ENCODE measurements around the gene FAM168B.

FAM168B gene

GRCh38 chr2:131039535-131039907 lies 53.7 kb downstream of the FAM168B start:
- H3K23ac ChIP-seq (ENCODE audit: low read length): no peak overlapping the region
- H4K12ac ChIP-seq (ENCODE audit: low read depth, low read length): no peak overlapping the region
- no peak overlapping the region for H3K4me3 ChIP-seq (ENCODE audit: low read depth, low read length)
- no peak overlapping the region for H4K8ac ChIP-seq (ENCODE audit: low read depth, low read length)
- H2BK120ac ChIP-seq (ENCODE audit: insufficient read depth, low read length, poor library complexity): no peak overlapping the region
- H3K4ac ChIP-seq (ENCODE audit: low read depth, low read length): no peak overlapping the region
- H3K79me2 ChIP-seq (ENCODE audit: control insufficient read depth, insufficient read depth, low read length, poor library complexity): no peaks in the 10 kb centered on the region
- no peak overlapping the region for H2AK5ac ChIP-seq (ENCODE audit: low read length)
- H3K14ac ChIP-seq (ENCODE audit: low read length): no peak overlapping the region
- no peak overlapping the region for H3K4me2 ChIP-seq (ENCODE audit: low read length)
- no peak overlapping the region for H2AFZ ChIP-seq (ENCODE audit: insufficient read depth, low read length, poor library complexity)
- WGBS (ENCODE audit: extremely low coverage, insufficient coverage, insufficient read length): no CpG with 5 or more reads among the region's 23 CpGs
- peaks cover 9 to 19% of the 10 kb centered on the region in 2 experiments for H3K4me1 ChIP-seq (ENCODE audit: control insufficient read depth in 1 of 2, insufficient read depth in 2 of 2, low read length in 2 of 2)
- no peaks in the 10 kb centered on the region for H3K27me3 ChIP-seq (ENCODE audit: insufficient read depth, low read length)
- no peak overlapping the region for H4K91ac ChIP-seq (ENCODE audit: low read depth, low read length)
- H2BK12ac ChIP-seq (ENCODE audit: low read length): no peak overlapping the region
- H3K9me3 ChIP-seq (ENCODE audit: insufficient read depth, low read depth, low read length): peaks cover 3% of the 10 kb centered on the region
- H3K9ac ChIP-seq (ENCODE audit: low read length): no peak overlapping the region
- H3K27ac ChIP-seq (ENCODE audit: low read depth, low read length): no peak overlapping the region
- peaks cover 0 to 2% of the 10 kb centered on the region in 2 experiments for H3K36me3 ChIP-seq (ENCODE audit: control insufficient read depth in 1 of 2, insufficient read depth in 2 of 2, low read length in 2 of 2)
- H3K79me1 ChIP-seq (ENCODE audit: low read length): peaks cover 2% of the 10 kb centered on the region
- H2BK5ac ChIP-seq (ENCODE audit: low read depth, low read length, poor library complexity): no peak overlapping the region
- DNase-seq: no peak
- no peak overlapping the region for H3K18ac ChIP-seq (ENCODE audit: low read length)

- no peak overlapping the region for H2BK5ac ChIP-seq (ENCODE audit: low read depth, low read length, poor library complexity)
- H2AK5ac ChIP-seq (ENCODE audit: low read length): no peak overlapping the region
- no peak overlapping the region for H2BK120ac ChIP-seq (ENCODE audit: insufficient read depth, low read length, poor library complexity)
- no peaks in the 10 kb centered on the region for H3K79me2 ChIP-seq (ENCODE audit: control insufficient read depth, insufficient read depth, low read length, poor library complexity)
- no peaks in the 10 kb centered on the region for H3K27me3 ChIP-seq (ENCODE audit: insufficient read depth, low read length)
- H3K79me1 ChIP-seq (ENCODE audit: low read length): peaks cover 2% of the 10 kb centered on the region
- H2BK12ac ChIP-seq (ENCODE audit: low read length): no peak overlapping the region
- H4K8ac ChIP-seq (ENCODE audit: low read depth, low read length): no peak overlapping the region
- H3K23ac ChIP-seq (ENCODE audit: low read length): no peak overlapping the region
- H3K9ac ChIP-seq (ENCODE audit: low read length): no peak overlapping the region
- H3K27ac ChIP-seq (ENCODE audit: low read depth, low read length): no peak overlapping the region
- H4K91ac ChIP-seq (ENCODE audit: low read depth, low read length): no peak overlapping the region
- H3K4ac ChIP-seq (ENCODE audit: low read depth, low read length): no peak overlapping the region
- DNase-seq: no peak
- no peak overlapping the region for H4K12ac ChIP-seq (ENCODE audit: low read depth, low read length)
- H3K14ac ChIP-seq (ENCODE audit: low read length): no peak overlapping the region
- no peak overlapping the region for H3K18ac ChIP-seq (ENCODE audit: low read length)
- H3K36me3 ChIP-seq (ENCODE audit: control insufficient read depth in 1 of 2, insufficient read depth in 2 of 2, low read length in 2 of 2): peaks cover 0 to 2% of the 10 kb centered on the region in 2 experiments
- H2AFZ ChIP-seq (ENCODE audit: insufficient read depth, low read length, poor library complexity): no peak overlapping the region
- H3K4me2 ChIP-seq (ENCODE audit: low read length): no peak overlapping the region
- peaks cover 2% of the 10 kb centered on the region for H3K9me3 ChIP-seq (ENCODE audit: insufficient read depth, low read depth, low read length)
- no CpG with 5 or more reads among the region's 9 CpGs for WGBS (ENCODE audit: extremely low coverage, insufficient coverage, insufficient read length)
- peaks cover 12 to 21% of the 10 kb centered on the region in 2 experiments for H3K4me1 ChIP-seq (ENCODE audit: control insufficient read depth in 1 of 2, insufficient read depth in 2 of 2, low read length in 2 of 2)
- no peak overlapping the region for H3K4me3 ChIP-seq (ENCODE audit: low read depth, low read length)
These were observed 54.2 kb downstream of the FAM168B start for GRCh38 chr2:131039101-131039440.

DNA sequence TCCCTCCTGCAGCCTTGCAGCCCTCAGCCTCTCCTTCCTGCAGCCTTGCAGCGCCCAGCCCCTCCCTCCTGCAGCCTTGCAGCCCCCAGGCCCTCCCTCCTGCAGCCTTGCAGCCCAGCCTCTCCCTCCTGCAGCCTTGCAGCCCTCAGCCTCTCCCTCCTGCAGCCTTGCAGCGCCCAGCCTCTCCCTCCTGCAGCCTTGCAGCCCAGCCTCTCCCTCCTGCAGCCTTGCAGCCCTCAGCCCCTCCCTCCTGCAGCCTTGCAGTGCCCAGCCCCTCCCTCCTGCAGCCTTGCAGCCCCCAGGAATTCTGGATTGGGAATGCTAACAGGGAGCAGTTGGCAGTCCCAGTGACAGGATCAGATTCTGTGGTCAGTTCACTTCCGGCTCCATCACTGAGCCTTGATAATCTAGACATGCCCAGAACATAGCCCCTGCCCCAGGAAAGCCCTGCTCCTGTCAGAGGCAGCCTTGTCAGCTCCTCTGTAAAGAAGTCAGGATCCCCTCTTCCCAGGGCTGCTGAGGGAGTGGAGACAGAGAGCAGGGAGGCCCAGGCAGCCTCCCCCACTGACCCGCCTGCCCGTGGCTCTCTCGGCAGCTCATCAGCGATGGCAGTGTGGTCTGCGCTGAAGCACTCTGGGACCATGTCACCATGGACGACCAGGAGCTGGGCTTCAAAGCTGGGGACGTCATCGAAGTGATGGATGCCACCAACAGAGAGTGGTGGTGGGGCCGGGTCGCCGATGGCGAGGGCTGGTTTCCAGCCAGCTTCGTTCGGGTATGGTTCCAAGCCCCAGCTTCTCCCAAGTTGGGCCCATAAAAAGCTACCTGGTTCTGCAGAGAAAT lies 54.8 kb downstream of the FAM168B start:
- Histone ChIP-seq H3K79me2 (ENCODE audit: control insufficient read depth, insufficient read depth, low read length, poor library complexity) (no peaks in the 10 kb centered on the region), H3K9ac (ENCODE audit: low read length) (no peak overlapping the region), H3K23ac (ENCODE audit: low read length) (no peak overlapping the region), H3K4me3 (ENCODE audit: low read depth, low read length) (no peak overlapping the region), H3K36me3 (ENCODE audit: control insufficient read depth in 1 of 2, insufficient read depth in 2 of 2, low read length in 2 of 2) (peaks cover 0 to 2% of the 10 kb centered on the region in 2 experiments), H2AK5ac (ENCODE audit: low read length) (no peak overlapping the region), H3K27ac (ENCODE audit: low read depth, low read length) (no peak overlapping the region), H3K18ac (ENCODE audit: low read length) (no peak overlapping the region), H4K91ac (ENCODE audit: low read depth, low read length) (no peak overlapping the region), H2BK5ac (ENCODE audit: low read depth, low read length, poor library complexity) (no peak overlapping the region), H2AFZ (ENCODE audit: insufficient read depth, low read length, poor library complexity) (no peak overlapping the region), H3K79me1 (ENCODE audit: low read length) (peaks cover 2% of the 10 kb centered on the region), H3K27me3 (ENCODE audit: insufficient read depth, low read length) (no peaks in the 10 kb centered on the region), H4K12ac (ENCODE audit: low read depth, low read length) (no peak overlapping the region), H3K4me2 (ENCODE audit: low read length) (no peak overlapping the region), H2BK12ac (ENCODE audit: low read length) (no peak overlapping the region), H4K8ac (ENCODE audit: low read depth, low read length) (no peak overlapping the region), H3K4ac (ENCODE audit: low read depth, low read length) (no peak overlapping the region), H2BK120ac (ENCODE audit: insufficient read depth, low read length, poor library complexity) (no peak overlapping the region), H3K9me3 (ENCODE audit: insufficient read depth, low read depth, low read length) (peaks cover 1% of the 10 kb centered on the region), H3K4me1 (ENCODE audit: control insufficient read depth in 1 of 2, insufficient read depth in 2 of 2, low read length in 2 of 2) (peaks cover 12 to 26% of the 10 kb centered on the region in 2 experiments), H3K14ac (ENCODE audit: low read length) (no peak overlapping the region)
- no peak for DNase-seq
- WGBS (ENCODE audit: extremely low coverage, insufficient coverage, insufficient read length): no CpG with 5 or more reads among the region's 17 CpGs

GRCh38 chr2:131037398-131038257 lies 55.6 kb downstream of the FAM168B start:
- Histone ChIP-seq H3K23ac (ENCODE audit: low read length) (no peak overlapping the region), H2AFZ (ENCODE audit: insufficient read depth, low read length, poor library complexity) (no peak overlapping the region), H3K4me1 (ENCODE audit: control insufficient read depth in 1 of 2, insufficient read depth in 2 of 2, low read length in 2 of 2) (peaks cover 12 to 26% of the 10 kb centered on the region in 2 experiments), H2BK5ac (ENCODE audit: low read depth, low read length, poor library complexity) (no peak overlapping the region), H2AK5ac (ENCODE audit: low read length) (no peak overlapping the region), H3K79me1 (ENCODE audit: low read length) (peaks cover 2% of the 10 kb centered on the region), H4K8ac (ENCODE audit: low read depth, low read length) (no peak overlapping the region), H3K27ac (ENCODE audit: low read depth, low read length) (no peak overlapping the region), H3K18ac (ENCODE audit: low read length) (no peak overlapping the region), H3K9ac (ENCODE audit: low read length) (no peak overlapping the region), H3K4me2 (ENCODE audit: low read length) (no peak overlapping the region), H3K9me3 (ENCODE audit: insufficient read depth, low read depth, low read length) (no peaks in the 10 kb centered on the region), H4K12ac (ENCODE audit: low read depth, low read length) (no peak overlapping the region), H2BK12ac (ENCODE audit: low read length) (no peak overlapping the region), H3K4ac (ENCODE audit: low read depth, low read length) (no peak overlapping the region), H3K36me3 (ENCODE audit: control insufficient read depth in 1 of 2, insufficient read depth in 2 of 2, low read length in 2 of 2) (peaks cover 0 to 2% of the 10 kb centered on the region in 2 experiments), H4K91ac (ENCODE audit: low read depth, low read length) (no peak overlapping the region), H3K79me2 (ENCODE audit: control insufficient read depth, insufficient read depth, low read length, poor library complexity) (no peaks in the 10 kb centered on the region), H3K4me3 (ENCODE audit: low read depth, low read length) (no peak overlapping the region), H3K14ac (ENCODE audit: low read length) (no peak overlapping the region), H2BK120ac (ENCODE audit: insufficient read depth, low read length, poor library complexity) (no peak overlapping the region), H3K27me3 (ENCODE audit: insufficient read depth, low read length) (no peaks in the 10 kb centered on the region)
- peak; percentile 63 to 81 for DNase-seq
- no CpG with 5 or more reads among the region's 6 CpGs for WGBS (ENCODE audit: extremely low coverage, insufficient coverage, insufficient read length)

Measured in trophoblast cell (in vitro differentiated cells and primary cell).